Measurements from ENCODE around the gene GATAD2A.
"Not testable (repeated sequence)": the region's sequence is repeated elsewhere in the genome, so short reads cannot be mapped to it uniquely, and the experiment has no call there.

Gene GATAD2A

DNA sequence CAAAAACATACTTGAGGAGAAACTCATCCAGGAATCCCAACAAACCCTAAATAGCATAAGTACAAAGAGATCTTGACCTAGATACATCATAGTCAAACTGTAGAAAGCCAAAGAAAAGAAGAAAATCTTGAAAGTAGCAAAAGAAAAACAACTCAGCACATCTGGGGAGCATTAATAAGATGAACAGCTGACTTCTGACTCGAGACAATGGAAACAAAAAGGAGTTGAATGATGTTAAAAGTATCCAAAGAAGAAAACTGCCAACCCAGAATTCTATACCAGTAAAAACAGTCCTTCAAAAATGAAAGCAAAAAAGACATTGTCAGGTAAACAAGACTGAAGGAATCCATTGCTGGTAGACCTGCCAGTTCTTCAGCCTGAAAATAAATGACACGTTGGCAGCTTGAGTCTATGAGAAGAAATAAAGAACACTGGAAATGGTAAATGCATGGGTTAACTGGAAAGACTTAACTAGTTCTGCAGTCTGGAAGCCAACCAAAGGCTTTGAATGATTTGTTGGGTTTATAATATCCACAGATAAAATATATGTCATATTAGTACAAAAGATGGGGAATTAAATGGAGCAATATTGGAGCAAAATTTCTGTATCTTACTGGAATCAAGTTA lies 63.1 kb downstream of the GATAD2A start:
- no peak for DNase-seq

DNA sequence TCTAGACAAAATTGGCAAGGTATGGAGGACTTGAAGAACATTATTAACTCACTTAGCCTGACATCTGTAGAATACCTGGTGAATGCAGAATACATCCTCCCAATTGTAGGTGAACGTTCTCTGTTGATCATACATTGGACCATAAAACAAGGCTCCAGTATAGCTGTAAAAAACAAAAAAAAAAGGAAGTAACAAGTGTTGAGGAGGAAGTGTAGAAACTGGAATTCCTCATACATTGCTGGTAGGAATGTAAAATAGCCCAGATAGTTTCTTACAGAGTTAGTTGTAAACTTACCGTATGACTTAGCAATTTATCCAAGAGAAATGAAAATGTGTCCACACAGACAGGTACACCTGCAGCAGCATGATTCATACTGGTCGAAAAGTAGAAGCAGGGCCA lies 65.1 kb downstream of the GATAD2A start:
- no peak for DNase-seq

DNA sequence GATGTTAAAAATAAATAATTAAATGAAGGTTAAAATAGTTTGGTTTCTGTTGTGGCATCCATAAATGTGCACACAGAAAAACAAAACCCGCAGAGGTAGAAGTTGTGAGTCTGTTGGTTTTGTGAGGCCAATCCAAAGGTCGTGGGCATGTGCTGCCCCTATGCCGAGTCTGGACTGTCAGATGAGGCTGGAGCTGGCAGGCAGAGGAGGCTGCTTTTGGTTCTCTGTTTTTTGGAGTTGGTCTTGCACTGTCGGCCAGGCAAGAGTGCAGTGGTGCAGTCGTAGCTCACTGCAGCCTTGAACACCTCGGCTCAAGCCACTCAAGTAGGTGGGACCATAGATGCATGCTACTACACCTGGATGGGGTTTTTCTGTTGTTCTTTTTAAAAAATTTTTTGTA lies 66.2 kb downstream of the GATAD2A start:
- DNase-seq = no peak

DNA sequence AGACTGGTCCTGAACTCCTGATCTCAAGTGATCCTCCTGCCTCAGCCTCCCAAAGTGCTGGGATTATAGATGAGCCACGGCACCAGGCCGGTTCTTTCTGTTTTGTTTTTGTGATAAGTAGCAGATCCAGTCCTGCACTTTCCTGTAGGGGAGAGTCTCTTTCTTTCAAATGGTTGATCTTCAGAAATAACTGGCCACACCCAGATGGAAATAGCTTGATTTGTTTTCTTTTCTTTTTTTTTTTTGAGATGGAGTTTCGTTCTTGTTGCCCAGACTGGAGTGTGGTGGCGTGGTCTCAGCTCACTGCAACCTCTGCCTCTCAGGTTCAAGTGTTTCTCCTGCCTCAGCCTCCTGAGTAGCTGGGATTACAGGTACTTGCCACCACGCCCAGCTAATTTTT lies 66.6 kb downstream of the GATAD2A start:
- not testable (repeated sequence) for DNase-seq

- DNase-seq = no peak
Observed at GRCh38 chr19:19475015-19475765, 69.7 kb downstream of the GATAD2A start.

GRCh38 chr19:19475849-19476828 lies 70.7 kb downstream of the GATAD2A start:
- no peak for DNase-seq

- DNase-seq = no peak
Observed at GRCh38 chr19:19477705-19478383, 72.4 kb downstream of the GATAD2A start.

GRCh38 chr19:19480688-19481087 lies 75.2 kb downstream of the GATAD2A start:
- no peak for DNase-seq

DNA sequence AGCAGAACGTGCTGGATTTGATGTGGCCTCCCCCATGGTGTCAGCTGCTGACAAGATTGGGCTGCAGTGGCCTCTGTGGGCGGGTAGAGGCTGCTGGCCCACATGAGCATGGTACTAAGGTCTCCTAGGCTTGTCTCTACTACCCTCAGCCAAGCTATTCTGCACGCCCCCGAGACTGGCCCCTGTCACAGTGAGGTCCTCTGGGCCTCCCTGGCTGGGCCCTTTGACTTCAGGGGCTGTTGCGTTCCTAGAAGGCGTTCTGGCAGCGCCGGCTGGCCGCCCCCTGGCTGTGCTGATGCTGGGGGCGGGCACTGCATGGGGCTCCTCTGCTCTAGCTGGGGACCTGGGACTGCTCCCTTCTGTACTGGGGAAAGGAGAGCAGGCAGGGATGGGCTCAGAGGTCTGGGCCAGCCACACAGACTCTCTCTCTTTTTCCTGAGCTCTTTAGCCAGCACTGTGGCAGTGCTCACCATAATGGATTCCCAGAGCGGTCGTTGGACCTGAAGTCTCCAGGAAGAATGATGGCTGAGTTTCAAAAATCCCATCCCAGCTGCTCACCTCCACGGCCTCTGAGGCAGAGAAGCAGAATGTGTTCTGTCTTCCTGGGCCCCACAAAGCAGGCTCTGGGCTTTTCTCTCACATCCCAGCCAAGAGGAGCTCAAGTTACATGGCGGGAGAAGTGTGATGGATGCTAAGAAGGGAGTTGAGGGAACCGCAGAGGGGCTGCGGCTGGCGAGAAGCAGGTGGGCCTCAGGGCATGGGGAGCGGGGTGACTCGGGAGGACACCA lies 77.5 kb downstream of the GATAD2A start:
- DNase-seq = no peak

GRCh38 chr19:19485161-19485997 lies 79.9 kb downstream of the GATAD2A start:
- DNase-seq = no peak

- no peak for DNase-seq
Observed at GRCh38 chr19:19485998-19486290, 80.5 kb downstream of the GATAD2A start.

GRCh38 chr19:19486343-19487076 lies 81.0 kb downstream of the GATAD2A start:
- DNase-seq = no peak

- no peak for DNase-seq
Observed at GRCh38 chr19:19487077-19487949, 81.8 kb downstream of the GATAD2A start.

GRCh38 chr19:19487950-19488874 lies 82.7 kb downstream of the GATAD2A start:
- no peak for DNase-seq

- no peak for DNase-seq
Observed at GRCh38 chr19:19488875-19489690, 83.6 kb downstream of the GATAD2A start.

GRCh38 chr19:19489804-19490204 lies 84.3 kb downstream of the GATAD2A start:
- DNase-seq = no peak

DNA sequence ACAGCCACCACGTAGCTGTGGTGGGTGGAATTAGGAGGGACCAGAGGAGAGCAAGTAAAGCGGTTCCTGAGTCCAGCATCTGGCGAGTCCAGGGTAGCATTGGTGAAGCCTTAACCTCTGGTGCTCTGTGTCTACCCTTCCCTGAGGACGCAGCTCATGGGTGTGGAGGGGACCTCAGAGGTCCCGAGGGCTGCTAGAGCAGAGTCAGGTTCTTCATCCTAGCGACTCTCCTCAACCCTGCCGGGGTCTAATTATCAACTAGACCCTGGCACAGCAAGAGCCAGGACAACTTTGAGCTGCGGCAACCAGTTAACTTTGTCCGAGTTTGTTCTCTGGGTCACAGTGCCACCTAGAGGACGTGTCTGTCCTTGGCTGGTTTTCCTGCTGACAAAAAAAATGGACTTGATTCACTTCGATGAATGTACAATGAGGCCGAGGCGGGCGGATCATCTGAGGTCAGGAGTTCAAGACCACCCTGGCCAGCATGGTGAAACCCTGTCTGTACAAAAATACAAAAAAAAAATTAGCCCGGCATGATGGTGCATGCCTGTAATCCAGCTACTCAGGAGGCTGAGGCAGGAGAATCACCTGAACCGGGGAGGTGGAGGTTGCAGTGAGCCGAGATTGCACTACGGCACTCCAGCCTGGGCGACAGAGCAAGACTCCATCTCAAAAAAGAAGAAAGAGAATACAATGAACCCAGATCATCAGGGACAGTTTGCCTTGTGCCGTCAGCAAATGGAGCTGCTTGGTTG lies 84.9 kb downstream of the GATAD2A start:
- DNase-seq = peak; percentile 39
